Measurements from ENCODE around the gene TRPV2. TPM values are rescaled to one million over a fixed set of nuclear protein-coding genes. Genes with fewer than 3 reads are reported as not detected.

TRPV2 gene
- total RNA-seq, 1 donor from 2014 or later = 0.26 TPM

- DNase-seq (ENCODE audit: low read depth) = no peak
- Histone ChIP-seq H3K27me3 (ENCODE audit: control insufficient read depth, insufficient read depth, low read length) (no peaks in the 10 kb centered on the region), H3K4me3 (ENCODE audit: low read depth, low read length) (no peak overlapping the region), H3K36me3 (ENCODE audit: control insufficient read depth, insufficient read depth, low read length) (peaks cover 40% of the 10 kb centered on the region)
- no peak for FAIRE-seq
- TF ChIP-seq CTCF (IDR thresholded peaks at IDR 0.05; ENCODE audit: insufficient read depth, low read length, severe bottlenecking) = no peak
These were observed 26.8 kb downstream of the TRPV2 start for GRCh38 chr17:16442141-16442540.

- H3K36me3 ChIP-seq (ENCODE audit: control insufficient read depth, insufficient read depth, low read length) = peaks cover 44% of the 10 kb centered on the region
- no peak for DNase-seq (ENCODE audit: low read depth)
- FAIRE-seq = no peak
- H3K27me3 ChIP-seq (ENCODE audit: control insufficient read depth, insufficient read depth, low read length) = no peaks in the 10 kb centered on the region
- H3K4me3 ChIP-seq (ENCODE audit: low read depth, low read length) = no peak overlapping the region
- no peak for TF ChIP-seq CTCF (IDR thresholded peaks at IDR 0.05; ENCODE audit: insufficient read depth, low read length, severe bottlenecking)
These were observed 27.5 kb downstream of the TRPV2 start for GRCh38 chr17:16442594-16443510.

GRCh38 chr17:16443511-16444257 lies 28.3 kb downstream of the TRPV2 start:
- H3K36me3 ChIP-seq (ENCODE audit: control insufficient read depth, insufficient read depth, low read length) = peaks cover 44% of the 10 kb centered on the region
- DNase-seq (ENCODE audit: low read depth) = no peak

GRCh38 chr17:16444258-16444886 lies 29.0 kb downstream of the TRPV2 start:
- FAIRE-seq (no peak), DNase-seq (ENCODE audit: low read depth) (no peak)
- peaks cover 46% of the 10 kb centered on the region for H3K36me3 ChIP-seq (ENCODE audit: control insufficient read depth, insufficient read depth, low read length)

More at GRCh38 chr17:16443511-16444257, 28.3 kb downstream of the TRPV2 start:
- TF ChIP-seq CTCF (IDR thresholded peaks at IDR 0.05; ENCODE audit: insufficient read depth, low read length, severe bottlenecking) = no peak
- Histone ChIP-seq H3K27me3 (ENCODE audit: control insufficient read depth, insufficient read depth, low read length) (no peaks in the 10 kb centered on the region), H3K4me3 (ENCODE audit: low read depth, low read length) (no peak overlapping the region)
- no peak for FAIRE-seq

More at GRCh38 chr17:16444258-16444886, 29.0 kb downstream of the TRPV2 start:
- H3K4me3 ChIP-seq (ENCODE audit: low read depth, low read length) = no peak overlapping the region
- no peak for TF ChIP-seq CTCF (IDR thresholded peaks at IDR 0.05; ENCODE audit: insufficient read depth, low read length, severe bottlenecking)
- H3K27me3 ChIP-seq (ENCODE audit: control insufficient read depth, insufficient read depth, low read length) = no peaks in the 10 kb centered on the region
